ENCODE measurements around the gene ZSWIM2. TPM values are rescaled to one million over a fixed set of nuclear protein-coding genes. Genes with fewer than 3 reads are reported as not detected.
"Not testable (repeated sequence)": the region's sequence is repeated elsewhere in the genome, so short reads cannot be mapped to it uniquely, and the experiment has no call there.

ZSWIM2 gene
- total RNA-seq, 1 experiment from 2014 or later, result not detected

- intact Hi-C loops (cut with micrococcal nuclease; ENCODE audit: unreplicated experiment), result no loop called here
- H3K4me3 Mint-ChIP-seq (ENCODE audit: unreplicated experiment), result no peak overlapping the region
- H3K36me3 ChIP-seq (ENCODE audit: control insufficient read depth, insufficient read depth, low read length), result no peaks in the 10 kb centered on the region
These were observed 42.4 kb downstream of the ZSWIM2 start for GRCh38 chr2:186806591-186806990.

GRCh38 chr2:186798604-186799003 is 50.4 kb downstream of the ZSWIM2 start:
- intact Hi-C loops (cut with micrococcal nuclease; ENCODE audit: unreplicated experiment); H3K9me3 Mint-ChIP-seq (ENCODE audit: unreplicated experiment); DNase-seq; BruUV-seq (replicated peaks); H3K27me3 ChIP-seq (replicated peaks; ENCODE audit: control insufficient read depth, insufficient read depth, low read length); H3K27ac Mint-ChIP-seq (ENCODE audit: unreplicated experiment); H3K27me3 Mint-ChIP-seq (ENCODE audit: insufficient read depth, unreplicated experiment); H3K36me3 Mint-ChIP-seq (ENCODE audit: insufficient read depth, unreplicated experiment); H3K4me1 Mint-ChIP-seq (ENCODE audit: low read depth, unreplicated experiment); H3K4me3 ChIP-seq (ENCODE audit: low read depth, low read length); H3K9me3 ChIP-seq; CTCF ChIA-PET; POLR2A ChIA-PET; H3K4me3 Mint-ChIP-seq (ENCODE audit: unreplicated experiment); H3K36me3 ChIP-seq (ENCODE audit: control insufficient read depth, insufficient read depth, low read length); H3K4me1 ChIP-seq: not testable (repeated sequence)

More at GRCh38 chr2:186806591-186806990, 42.4 kb downstream of the ZSWIM2 start:
- no peak overlapping the region for H3K27ac Mint-ChIP-seq (ENCODE audit: unreplicated experiment)
- H3K36me3 Mint-ChIP-seq (ENCODE audit: insufficient read depth, unreplicated experiment), result no peaks in the 10 kb centered on the region
- no peaks in the 10 kb centered on the region for H3K9me3 Mint-ChIP-seq (ENCODE audit: unreplicated experiment)
- no TSS peak for BruUV-seq (replicated peaks)
- no peak for TF ChIP-seq CTCF (IDR thresholded peaks at IDR 0.05; ENCODE audit: insufficient read depth in 1 of 2, low read depth in 1 of 2, low read length in 1 of 2, severe bottlenecking in 1 of 2, unreplicated experiment in 1 of 2)
- H3K27me3 Mint-ChIP-seq (ENCODE audit: insufficient read depth, unreplicated experiment), result peaks cover 4% of the 10 kb centered on the region
- no peak overlapping the region for H3K4me3 ChIP-seq (ENCODE audit: low read depth, low read length)
- ChIA-PET CTCF (no interaction called here), POLR2A (no interaction called here)
- no peaks in the 10 kb centered on the region for H3K4me1 ChIP-seq
- no peaks in the 10 kb centered on the region for H3K9me3 ChIP-seq
- DNase-seq, result no peak
- H3K27me3 ChIP-seq (replicated peaks; ENCODE audit: control insufficient read depth, insufficient read depth, low read length), result no peaks in the 10 kb centered on the region; the same call in 1 of the 2 replicates
- H3K4me1 Mint-ChIP-seq (ENCODE audit: low read depth, unreplicated experiment), result no peaks in the 10 kb centered on the region

GRCh38 chr2:186784930-186785329 is 64.0 kb downstream of the ZSWIM2 start:
- no peak for TF ChIP-seq CTCF (IDR thresholded peaks at IDR 0.05; ENCODE audit: insufficient read depth in 1 of 2, low read depth in 1 of 2, low read length in 1 of 2, severe bottlenecking in 1 of 2, unreplicated experiment in 1 of 2)
- no peak overlapping the region for H3K4me3 Mint-ChIP-seq (ENCODE audit: unreplicated experiment)
- DNase-seq, result no peak
- no peak overlapping the region for H3K4me3 ChIP-seq (ENCODE audit: low read depth, low read length)
- H3K27me3 ChIP-seq (replicated peaks; ENCODE audit: control insufficient read depth, insufficient read depth, low read length), result no peaks in the 10 kb centered on the region
- H3K9me3 Mint-ChIP-seq (ENCODE audit: unreplicated experiment), result no peaks in the 10 kb centered on the region
- POLR2A ChIA-PET, result no interaction called here
- H3K27ac Mint-ChIP-seq (ENCODE audit: unreplicated experiment), result no peak overlapping the region
- no peaks in the 10 kb centered on the region for H3K27me3 Mint-ChIP-seq (ENCODE audit: insufficient read depth, unreplicated experiment)
- H3K4me1 ChIP-seq, result no peaks in the 10 kb centered on the region
- H3K4me1 Mint-ChIP-seq (ENCODE audit: low read depth, unreplicated experiment), result no peaks in the 10 kb centered on the region
- no TSS peak for BruUV-seq (replicated peaks)
- CTCF ChIA-PET, result no interaction called here
- intact Hi-C loops (cut with micrococcal nuclease; ENCODE audit: unreplicated experiment), result loop anchor here (5.0 kb wide), 1 partner anchor 128 kb away; no protein-coding TSS in a partner anchor
- no peaks in the 10 kb centered on the region for H3K36me3 ChIP-seq (ENCODE audit: control insufficient read depth, insufficient read depth, low read length)
- peaks cover 9% of the 10 kb centered on the region; the same call in 1 of the 2 replicates for H3K9me3 ChIP-seq
- H3K36me3 Mint-ChIP-seq (ENCODE audit: insufficient read depth, unreplicated experiment), result no peaks in the 10 kb centered on the region

- Mint-ChIP-seq H3K9me3 (ENCODE audit: unreplicated experiment) (no peaks in the 10 kb centered on the region), H3K27me3 (ENCODE audit: insufficient read depth, unreplicated experiment) (no peaks in the 10 kb centered on the region), H3K27ac (ENCODE audit: unreplicated experiment) (no peak overlapping the region), H3K4me1 (ENCODE audit: low read depth, unreplicated experiment) (no peaks in the 10 kb centered on the region), H3K36me3 (ENCODE audit: insufficient read depth, unreplicated experiment) (no peaks in the 10 kb centered on the region), H3K4me3 (ENCODE audit: unreplicated experiment) (no peak overlapping the region)
- POLR2A ChIA-PET, result no interaction called here
- H3K4me1 ChIP-seq, result no peaks in the 10 kb centered on the region
- DNase-seq, result no peak
- CTCF ChIA-PET, result no interaction called here
- no peaks in the 10 kb centered on the region for H3K27me3 ChIP-seq (replicated peaks; ENCODE audit: control insufficient read depth, insufficient read depth, low read length)
- TF ChIP-seq CTCF (IDR thresholded peaks at IDR 0.05; ENCODE audit: insufficient read depth in 1 of 2, low read depth in 1 of 2, low read length in 1 of 2, severe bottlenecking in 1 of 2, unreplicated experiment in 1 of 2), result no peak
- H3K4me3 ChIP-seq (ENCODE audit: low read depth, low read length), result no peak overlapping the region
- H3K36me3 ChIP-seq (ENCODE audit: control insufficient read depth, insufficient read depth, low read length), result no peaks in the 10 kb centered on the region
- H3K9me3 ChIP-seq, result peaks cover 9% of the 10 kb centered on the region; the same call in 1 of the 2 replicates
- BruUV-seq (replicated peaks), result no TSS peak
- intact Hi-C loops (cut with micrococcal nuclease; ENCODE audit: unreplicated experiment), result loop anchor here (5.0 kb wide), 1 partner anchor 126 kb away; no protein-coding TSS in a partner anchor
These were observed 65.7 kb downstream of the ZSWIM2 start for GRCh38 chr2:186783254-186783653.
